Esophagus (tissue), 2 donors: Measurements from ENCODE around the gene RYR1. TPM values are rescaled to one million over a fixed set of nuclear protein-coding genes. Genes with fewer than 3 reads are reported as not detected.
"Not testable (repeated sequence)": the region's sequence is repeated elsewhere in the genome, so short reads cannot be mapped to it uniquely, and the experiment has no call there.

Experiments used
- H3K27ac ChIP-seq, 2 donors: one replicate each; pipeline ENCODE4 v1.5.1; 2013; ENCODE audit warnings: low read depth in 2 of 2, mild to moderate bottlenecking in 2 of 2, inconsistent platforms in 1 of 2, low read length in 1 of 2, moderate library complexity in 1 of 2
- H3K27me3 ChIP-seq, 2 donors: one replicate each; pipeline ENCODE4 v1.6.1; 2013; ENCODE audit warnings: low read length in 2 of 2, control low read depth in 1 of 2, mild to moderate bottlenecking in 1 of 2; ENCODE audit not compliant: insufficient read depth in 2 of 2, control insufficient read depth in 1 of 2
- H3K36me3 ChIP-seq, 2 donors: one replicate each; pipeline ENCODE4 v1.6.1; 2013; ENCODE audit warnings: low read length in 1 of 2; ENCODE audit not compliant: control insufficient read depth in 2 of 2, insufficient read depth in 2 of 2
- H3K4me1 ChIP-seq, 2 donors: one replicate each; pipeline ENCODE4 v1.6.1; 2013; ENCODE audit warnings: low read length in 1 of 2; ENCODE audit not compliant: control insufficient read depth in 2 of 2, insufficient read depth in 2 of 2
- H3K4me3 ChIP-seq, 2 donors: one replicate each; pipeline ENCODE4 v1.5.1; 2013; ENCODE audit warnings: low read length in 2 of 2, mild to moderate bottlenecking in 2 of 2, low read depth in 1 of 2, moderate library complexity in 1 of 2
- H3K9me3 ChIP-seq, 2 donors: one replicate each; pipeline ENCODE4 v1.6.1; 2013; ENCODE audit warnings: mild to moderate bottlenecking in 2 of 2, low read depth in 1 of 2, low read length in 1 of 2, moderate library complexity in 1 of 2; ENCODE audit not compliant: control insufficient read depth in 2 of 2, insufficient read depth in 1 of 2
- WGBS, 2 donors: extraction: QIAGEN DNeasy Blood & Tissue Kit; methylation state at CpG; one replicate each; pipeline ENCODE4 v1.1.7; 2013; 5-methylcytosine and 5-hydroxymethylcytosine counted together
- polyA plus RNA-seq, 2 donors: library from polyadenylated mRNA; stranded (reverse); fragments of 200-250 nt; gene quantifications; one replicate each; pipeline ENCODE4 v1.2.3, GENCODE V29; 2013
- donor health status: healthy with polysubstance abuse.
- donor health status: Bipolar disorder and iron deficiency.

The RYR1 gene
- polyA plus RNA-seq, 2 donors, result 8.0 to 8.7 TPM

- H3K27ac ChIP-seq, result peak within 1 kb of the TSS; percentile 88 to 93
- peak within 1 kb of the TSS; percentile 97 to 99 for H3K4me3 ChIP-seq
- peaks cover 0 to 4% of the 10 kb centered on the region in 2 donors for H3K9me3 ChIP-seq
- H3K36me3 ChIP-seq, result peaks cover 4 to 12% of the 10 kb centered on the region in 2 donors
- H3K4me1 ChIP-seq, result peaks cover 7 to 16% of the 10 kb centered on the region in 2 donors
- 27 to 33% methylated on average over 28 of the region's 28 CpGs for WGBS, 2 donors
- no peaks in the 10 kb centered on the region for H3K27me3 ChIP-seq
These were observed 184.5 kb downstream of the RYR1 start, which contains the start of gene MAP4K1 for GRCh38 chr19:38617764-38618589. Gene MAP4K1, minus strand, starts transcription at chr19:38617953. Its CDS starts 58 bp downstream, at chr19:38617895.

GRCh38 chr19:38618590-38619360 lies 185.3 kb downstream of the RYR1 start, which contains the start of gene EIF3K:
Gene EIF3K, plus strand, starts transcription at chr19:38619188. Its CDS starts 81 bp downstream, at chr19:38619269.
- Histone ChIP-seq H3K4me3 (peak within 1 kb of the TSS; percentile 97 to 99), H3K9me3 (peaks cover 0 to 4% of the 10 kb centered on the region in 2 donors), H3K27ac (peak within 1 kb of the TSS; percentile 93 to 95), H3K4me1 (peaks cover 7 to 16% of the 10 kb centered on the region in 2 donors), H3K36me3 (peaks cover 7 to 15% of the 10 kb centered on the region in 2 donors), H3K27me3 (no peaks in the 10 kb centered on the region)
- 1 to 2% methylated on average over 64 of the region's 64 CpGs for WGBS, 2 donors

GRCh38 chr19:38619361-38620174 lies 186.1 kb downstream of the RYR1 start:
- WGBS, 2 donors, result 12 to 15% methylated on average over 21 of the region's 21 CpGs
- H3K36me3 ChIP-seq, result peaks cover 15 to 22% of the 10 kb centered on the region in 2 donors
- H3K27ac ChIP-seq, result peak overlapping the region; percentile 88 to 95
- peaks cover 0 to 4% of the 10 kb centered on the region in 2 donors for H3K9me3 ChIP-seq
- no peaks in the 10 kb centered on the region for H3K27me3 ChIP-seq
- H3K4me3 ChIP-seq, result peak overlapping the region; percentile 97 to 99
- peaks cover 7 to 16% of the 10 kb centered on the region in 2 donors for H3K4me1 ChIP-seq

- WGBS, 2 donors, result 82 to 92% methylated on average over 3 of the region's 3 CpGs
- no peak overlapping the region for H3K27ac ChIP-seq
- H3K36me3 ChIP-seq, result peaks cover 26 to 54% of the 10 kb centered on the region in 2 donors
- peaks cover 4 to 8% of the 10 kb centered on the region in 2 donors for H3K4me1 ChIP-seq
- no peak overlapping the region for H3K4me3 ChIP-seq
- no peaks in the 10 kb centered on the region for H3K9me3 ChIP-seq
- H3K27me3 ChIP-seq, result no peaks in the 10 kb centered on the region
These were observed 191.3 kb downstream of the RYR1 start for GRCh38 chr19:38624822-38625221.

- peaks cover 0 to 3% of the 10 kb centered on the region in 2 donors for H3K4me1 ChIP-seq
- H3K27ac ChIP-seq, result no peak overlapping the region
- no peaks in the 10 kb centered on the region for H3K27me3 ChIP-seq
- no peaks in the 10 kb centered on the region for H3K9me3 ChIP-seq
- WGBS, 2 donors, result 94 to 96% methylated on average over 4 of the region's 4 CpGs
- peaks cover 23 to 51% of the 10 kb centered on the region in 2 donors for H3K36me3 ChIP-seq
- no peak overlapping the region for H3K4me3 ChIP-seq
These were observed 192.9 kb downstream of the RYR1 start for GRCh38 chr19:38626401-38626800.

GRCh38 chr19:38629568-38629967 lies 196.1 kb downstream of the RYR1 start:
- Histone ChIP-seq H3K4me3 (no peak overlapping the region), H3K36me3 (peaks cover 15 to 41% of the 10 kb centered on the region in 2 donors), H3K27me3 (no peaks in the 10 kb centered on the region), H3K27ac (no peak overlapping the region), H3K9me3 (no peaks in the 10 kb centered on the region), H3K4me1 (peaks cover 0 to 3% of the 10 kb centered on the region in 2 donors)
- WGBS, 2 donors, result 78 to 81% methylated on average over 6 of the region's 6 CpGs

- not testable (repeated sequence) for H3K4me3 ChIP-seq, H3K9me3 ChIP-seq, H3K27me3 ChIP-seq
- WGBS, 2 donors, result 74 to 75% methylated on average over 11 of the region's 11 CpGs
- peak overlapping the region in 1 of 2 donors; percentile 59 for H3K27ac ChIP-seq
- peaks cover 3 to 13% of the 10 kb centered on the region in 2 donors for H3K4me1 ChIP-seq
- peaks cover 8 to 37% of the 10 kb centered on the region in 2 donors for H3K36me3 ChIP-seq
These were observed 197.8 kb downstream of the RYR1 start for GRCh38 chr19:38631301-38631700.

GRCh38 chr19:38631811-38632475 lies 198.5 kb downstream of the RYR1 start:
- not testable (repeated sequence) for H3K27me3 ChIP-seq, H3K9me3 ChIP-seq, H3K4me3 ChIP-seq
- H3K36me3 ChIP-seq, result peaks cover 4 to 33% of the 10 kb centered on the region in 2 donors
- H3K4me1 ChIP-seq, result peaks cover 3 to 18% of the 10 kb centered on the region in 2 donors
- H3K27ac ChIP-seq, result peak overlapping the region in 1 of 2 donors; percentile 58
- 67 to 71% methylated on average over 7 of the region's 7 CpGs for WGBS, 2 donors
